Activated CD8-positive, alpha-beta memory T cell treated with anti-CD3 and anti-CD28 coated beads for 36 hours (primary cell): ENCODE measurements around the gene PIP4K2C. TPM values are rescaled to one million over a fixed set of nuclear protein-coding genes. Genes with fewer than 3 reads are reported as not detected.

Experiments
- CTCF ChIA-PET: fragments of 350-600 bp; sonication (Branson Sonifier 250); formaldehyde crosslinking; loops from one replicate; lab custom pipeline; 2021; ENCODE audit warnings: antibody characterized with exemption; lab: Charles Lee
- POLR2A ChIA-PET: fragments of 350-600 bp; sonication (Branson Sonifier 250); formaldehyde crosslinking; loops from one replicate; lab custom pipeline; 2021; ENCODE audit warnings: antibody characterized with exemption; lab: Charles Lee
- total RNA-seq, 2 experiments: library from RNA; stranded (reverse); gene quantifications; one replicate each; pipeline ENCODE4 v1.2.3, GENCODE V29; 2021

The PIP4K2C gene
- total RNA-seq, 2 experiments from 2014 or later, result 22.3 to 24.4 TPM

GRCh38 chr12:57603324-57603723 lies 12.3 kb downstream of the PIP4K2C start:
- ChIA-PET POLR2A (no interaction called here), CTCF (interaction anchor here (0.6 to 1.1 kb wide), 4 partner anchors 10 to 20 kb away, joined by 3 read pairs; no protein-coding TSS in a partner anchor)

DNA sequence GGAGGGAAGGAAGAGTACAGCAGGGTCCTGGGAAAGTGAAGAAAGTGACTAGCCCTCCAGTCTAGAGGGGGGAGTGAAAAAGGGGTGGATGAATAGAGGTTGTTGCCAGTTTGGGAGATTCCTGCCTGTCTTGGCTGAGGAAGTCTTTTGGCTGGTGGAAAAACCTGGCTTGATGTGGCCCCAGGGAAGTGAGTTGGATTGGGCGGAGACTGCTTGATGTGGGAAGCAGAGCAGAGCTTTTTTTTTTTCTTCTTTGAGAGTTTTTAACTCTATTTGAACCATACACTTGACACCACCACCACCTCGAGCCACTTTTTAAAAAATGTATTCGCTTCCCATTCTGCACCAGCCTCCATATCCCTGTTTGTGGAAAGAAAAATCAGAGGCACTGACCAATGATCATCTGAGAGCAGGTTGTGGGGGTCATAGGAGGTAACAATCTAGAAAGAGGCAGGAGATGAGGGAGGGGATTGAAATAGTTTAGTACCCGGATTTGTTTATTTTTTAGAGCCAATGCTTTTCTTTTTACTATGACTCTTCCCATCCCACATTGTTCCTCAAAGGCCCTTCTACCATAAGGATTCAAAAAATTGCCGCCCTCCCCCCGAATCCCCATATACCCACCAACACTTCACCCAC lies 12.9 kb downstream of the PIP4K2C start:
- CTCF ChIA-PET, result interaction anchor here (0.6 to 1.1 kb wide), 4 partner anchors 11 to 158 kb away, joined by 3 to 4 read pairs (median 3); no protein-coding TSS in a partner anchor
- POLR2A ChIA-PET, result no interaction called here

DNA sequence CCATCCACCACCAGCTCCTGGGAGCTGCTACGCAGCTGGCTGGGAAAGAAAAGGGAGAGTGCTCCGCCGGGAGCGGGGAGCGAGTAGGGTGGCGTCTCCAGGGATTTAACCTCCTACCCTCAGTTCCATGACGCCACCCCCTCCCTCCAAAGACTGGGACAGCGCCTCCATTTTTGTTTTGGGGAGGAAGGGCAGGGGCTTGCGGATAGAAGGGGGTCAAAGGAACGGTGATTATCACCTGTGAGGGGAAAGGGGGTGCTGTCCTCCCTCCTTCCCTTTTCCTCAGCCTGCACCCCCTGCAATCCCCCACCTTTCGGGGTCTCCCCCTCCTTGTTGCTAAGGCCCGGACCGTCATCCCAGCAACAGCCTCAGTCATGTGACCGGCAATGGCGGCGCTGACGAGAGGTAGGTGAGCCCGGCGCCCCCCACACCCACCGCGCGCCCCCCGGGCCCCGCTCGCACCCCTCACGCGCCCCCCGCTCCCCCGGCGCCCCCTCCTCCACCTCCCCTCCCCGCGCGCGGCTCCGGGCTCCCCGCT lies 13.5 kb downstream of the PIP4K2C start, which contains the start of gene DTX3:
Gene DTX3, plus strand, starts transcription at position 371 of the 538 bp plus-strand sequence. CDS start 1,694 bp downstream, outside the sequence.
- CTCF ChIA-PET, result interaction anchor here (0.6 to 1.5 kb wide), 4 partner anchors 10 to 159 kb away, joined by 3 to 4 read pairs (median 3); no protein-coding TSS in a partner anchor
- POLR2A ChIA-PET, result no interaction called here

DNA sequence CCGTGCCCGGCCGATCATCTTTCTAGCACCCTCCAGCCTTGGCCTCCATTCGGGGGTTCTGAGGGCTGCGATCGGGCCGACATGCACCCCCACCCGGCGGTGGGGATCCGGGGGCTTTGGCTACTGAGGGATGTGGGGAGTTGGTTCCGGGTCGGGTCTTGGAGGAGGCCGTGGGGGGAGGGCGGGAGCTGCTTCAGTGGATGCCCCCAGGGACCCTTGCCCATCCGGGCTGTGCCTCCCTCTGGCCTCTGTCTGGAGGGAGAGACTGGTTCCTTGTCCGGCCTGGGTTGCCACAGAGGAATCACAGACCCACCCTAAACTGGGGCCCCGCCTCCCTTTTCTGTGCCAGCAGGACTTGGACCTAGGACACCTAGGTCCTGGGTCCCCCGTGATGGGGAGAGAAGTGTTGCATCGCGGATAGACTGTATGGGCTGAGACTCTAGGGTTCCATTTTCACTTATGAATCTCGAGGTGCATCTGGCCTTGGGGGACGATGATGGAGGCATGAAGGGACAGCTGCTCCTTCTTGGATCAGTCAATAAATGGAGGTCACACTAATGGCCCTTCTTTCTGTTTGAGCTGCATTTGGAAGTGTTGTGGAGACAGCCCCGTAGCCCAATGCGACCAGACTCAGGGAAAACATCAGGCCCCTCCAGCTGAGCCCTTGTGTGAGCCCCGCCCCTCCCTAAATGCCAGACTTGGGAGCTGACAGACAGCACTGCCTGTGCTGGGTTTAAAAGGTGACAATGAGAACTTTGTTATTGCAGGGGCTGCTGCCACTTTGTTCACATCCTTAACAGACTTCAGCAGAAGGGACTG lies 14.2 kb downstream of the PIP4K2C start:
- ChIA-PET POLR2A (no interaction called here), CTCF (interaction anchor here (1.2 to 1.7 kb wide), 5 partner anchors 9 to 22 kb away, joined by 3 to 5 read pairs (median 4); no protein-coding TSS in a partner anchor)

- CTCF ChIA-PET, result interaction anchor here (1.2 to 1.7 kb wide), 5 partner anchors 9 to 23 kb away, joined by 3 to 5 read pairs (median 4); no protein-coding TSS in a partner anchor
- POLR2A ChIA-PET, result no interaction called here
Measured at GRCh38 chr12:57605811-57606311, 14.9 kb downstream of the PIP4K2C start.

GRCh38 chr12:57606399-57606798 lies 15.4 kb downstream of the PIP4K2C start:
- POLR2A ChIA-PET, result no interaction called here

GRCh38 chr12:57606821-57607220 lies 15.8 kb downstream of the PIP4K2C start:
- POLR2A ChIA-PET, result no interaction called here

More at GRCh38 chr12:57606399-57606798, 15.4 kb downstream of the PIP4K2C start:
- CTCF ChIA-PET, result interaction anchor here (1.2 to 1.7 kb wide), 4 partner anchors 8 to 23 kb away, joined by 3 to 5 read pairs (median 4); no protein-coding TSS in a partner anchor

GRCh38 chr12:57607958-57608663 lies 17.1 kb downstream of the PIP4K2C start:
- POLR2A ChIA-PET, result interaction anchor here (1.0 kb wide), 1 partner anchor 13 kb away, joined by 3 read pairs; no protein-coding TSS in a partner anchor
- CTCF ChIA-PET, result interaction anchor here (2.5 kb wide), 1 partner anchor 25 kb away, joined by 9 read pairs; no protein-coding TSS in a partner anchor

More at GRCh38 chr12:57606821-57607220, 15.8 kb downstream of the PIP4K2C start:
- CTCF ChIA-PET, result interaction anchor here (1.6 to 1.7 kb wide), 2 partner anchors 10 to 13 kb away, joined by 3 to 5 read pairs; no protein-coding TSS in a partner anchor

DNA sequence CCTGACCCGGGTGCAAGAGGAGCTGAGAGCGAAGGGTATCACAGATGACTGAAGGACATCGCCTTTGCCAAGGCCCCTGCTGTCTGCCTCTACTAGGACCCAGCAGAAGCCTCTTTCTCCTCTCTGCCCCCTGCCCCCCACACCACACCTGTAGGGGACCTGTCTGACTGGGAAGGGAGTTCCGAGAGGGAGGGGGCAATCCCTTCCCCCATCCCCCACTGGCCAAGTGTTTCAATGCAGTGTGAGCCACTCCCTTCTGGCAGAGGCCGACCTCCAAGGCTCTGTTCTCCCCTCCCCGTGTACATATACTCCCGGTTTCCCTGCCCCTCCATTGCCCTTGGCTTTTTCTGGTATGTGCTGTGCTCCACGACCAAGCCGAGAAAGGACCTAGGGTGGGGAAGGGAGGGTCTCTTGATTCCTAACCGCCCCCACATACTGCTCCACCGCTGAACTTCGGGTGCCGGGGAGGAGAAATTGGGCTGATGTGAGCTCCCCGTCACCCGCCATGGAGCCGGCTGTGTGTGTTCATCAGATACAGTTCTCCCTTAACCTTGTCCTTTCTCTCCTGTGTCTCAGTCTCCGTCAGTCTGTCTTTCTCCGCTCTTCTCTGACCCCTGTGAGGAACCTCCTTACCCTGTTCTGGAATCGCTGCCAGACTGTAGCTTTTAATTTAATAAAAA lies 18.2 kb downstream of the PIP4K2C start:
- POLR2A ChIA-PET, result interaction anchor here (0.7 to 1.0 kb wide), 2 partner anchors 12 to 132 kb away, joined by 3 read pairs; no protein-coding TSS in a partner anchor
- CTCF ChIA-PET, result interaction anchor here (0.5 to 2.5 kb wide), 2 partner anchors 26 to 39 kb away, joined by 3 to 9 read pairs; no protein-coding TSS in a partner anchor

DNA sequence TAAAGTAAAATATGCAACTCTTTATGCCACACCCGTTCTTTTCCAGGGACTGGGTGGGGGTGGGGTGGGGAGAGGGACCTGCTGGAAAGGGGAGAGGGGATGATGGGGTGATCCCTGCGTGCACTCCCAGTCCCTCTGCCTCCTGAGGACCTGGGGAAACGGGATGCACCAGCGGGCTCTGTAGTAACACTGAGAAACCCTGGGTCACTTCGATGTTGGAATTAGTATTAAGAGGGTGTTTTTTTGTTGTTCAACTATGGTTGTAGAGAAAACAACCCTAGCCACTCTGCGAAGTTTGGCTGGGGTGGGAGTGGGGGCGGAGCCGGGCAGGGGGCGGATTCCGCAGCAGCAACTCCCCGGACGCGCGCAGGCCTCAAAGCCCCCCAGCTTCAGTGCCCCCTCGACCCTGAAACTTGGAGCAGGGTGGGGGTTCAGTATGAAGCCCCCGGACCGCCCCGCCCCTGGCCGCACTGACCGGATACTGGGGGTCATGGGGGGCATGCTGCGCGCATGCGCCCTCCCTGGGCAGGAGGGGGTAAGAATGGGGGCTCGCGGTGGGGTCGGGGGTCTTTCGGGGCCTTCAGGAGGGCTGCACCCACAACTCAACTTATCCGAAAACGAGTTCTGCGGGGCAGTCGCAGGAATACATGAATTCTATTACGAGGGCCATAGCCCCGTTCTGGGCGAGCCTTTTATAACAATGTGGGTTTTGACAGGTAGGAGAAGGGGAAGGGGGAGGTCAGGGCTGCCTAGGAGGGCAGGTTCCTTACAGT lies 19.0 kb downstream of the PIP4K2C start:
- POLR2A ChIA-PET, result interaction anchor here (0.7 kb wide), 1 partner anchor 133 kb away, joined by 3 read pairs; no protein-coding TSS in a partner anchor

GRCh38 chr12:57610554-57611107 lies 19.6 kb downstream of the PIP4K2C start:
- CTCF ChIA-PET, result interaction anchor here (1.1 to 1.6 kb wide), 4 partner anchors 10 to 27 kb away, joined by 3 to 7 read pairs (median 4); no protein-coding TSS in a partner anchor
- POLR2A ChIA-PET, result interaction anchor here (0.6 to 0.9 kb wide), 2 partner anchors 10 to 218 kb away, joined by 3 to 4 read pairs; no protein-coding TSS in a partner anchor

More for the DNA sequence above, 19.0 kb downstream of the PIP4K2C start:
- CTCF ChIA-PET, result interaction anchor here (0.5 to 2.5 kb wide), 2 partner anchors 27 to 39 kb away, joined by 3 to 9 read pairs; no protein-coding TSS in a partner anchor

DNA sequence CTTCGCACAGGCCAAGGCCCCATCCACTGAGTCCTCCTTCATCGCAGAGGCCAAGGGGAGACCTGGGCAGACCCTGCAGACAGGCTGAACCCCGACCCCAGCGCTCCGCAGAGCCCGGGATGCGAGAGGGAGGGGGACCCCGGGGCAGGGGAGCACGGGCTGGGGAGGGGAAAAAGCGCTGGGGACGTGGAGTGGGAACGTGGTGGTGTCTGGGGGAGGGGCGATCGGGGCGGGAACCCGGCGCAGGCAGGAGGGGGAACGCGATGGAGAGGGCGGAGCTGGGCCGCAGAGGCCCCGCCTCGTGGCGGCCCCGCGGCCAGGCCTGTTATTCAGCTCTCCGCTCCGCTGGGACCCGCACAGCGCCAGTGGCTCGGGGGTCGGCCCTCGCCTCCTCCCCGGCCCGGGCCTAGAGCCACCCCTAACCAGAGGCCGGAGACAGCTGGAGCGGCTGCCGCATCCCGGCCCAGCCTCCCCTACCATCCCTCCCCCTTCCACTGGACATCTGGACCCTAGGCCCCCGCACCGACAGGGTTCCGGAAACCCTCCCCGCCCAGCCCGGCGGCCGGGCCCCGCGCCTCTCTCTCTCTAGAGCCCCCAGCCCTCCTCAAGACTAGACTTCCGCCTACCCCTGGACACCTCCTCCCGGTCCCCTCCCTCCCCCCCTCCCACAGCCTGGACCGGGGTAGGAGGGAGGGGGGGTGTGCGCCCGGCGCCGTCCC lies 20.3 kb downstream of the PIP4K2C start, which contains the start of gene ARHGEF25:
Gene ARHGEF25, plus strand, starts transcription at position 328 of the 719 bp plus-strand sequence. CDS start 460 bp downstream, outside the sequence.
- CTCF ChIA-PET, result interaction anchor here (1.1 to 1.6 kb wide), 4 partner anchors 10 to 28 kb away, joined by 3 to 7 read pairs (median 4); no protein-coding TSS in a partner anchor
- POLR2A ChIA-PET, result interaction anchor here (0.6 to 0.9 kb wide), 2 partner anchors 9 to 219 kb away, joined by 3 to 4 read pairs; no protein-coding TSS in a partner anchor

GRCh38 chr12:57611827-57612710 lies 21.1 kb downstream of the PIP4K2C start:
- POLR2A ChIA-PET, result interaction anchor here (0.9 kb wide), 1 partner anchor 8 kb away, joined by 3 read pairs; no protein-coding TSS in a partner anchor
- CTCF ChIA-PET, result interaction anchor here (0.9 to 1.6 kb wide), 6 partner anchors 9 to 29 kb away, joined by 3 to 7 read pairs (median 4); partner anchors contain the start of gene B4GALNT1
